SK-N-SH treated with all-trans-retinoic acid at 6 μM for 48 hours (cell line): ENCODE results near the gene EN1.

ENCODE experiments used
- PATZ1 ChIP-seq: fragments of 250-450 bp; sonication (Bioruptor Pico); IDR thresholded peaks from 2 replicates; pipeline ENCODE4 v1.8.0; 2020; ENCODE audit warnings: mild to moderate bottlenecking, moderate library complexity, borderline replicate concordance
- TCF4 ChIP-seq: fragments of 250-450 bp; sonication (Bioruptor Pico); IDR thresholded peaks from 2 replicates; pipeline ENCODE4 v1.8.0; 2021; ENCODE audit warnings: mild to moderate bottlenecking, moderate library complexity, borderline replicate concordance
- ZNF8 ChIP-seq: fragments of 450-650 bp; formaldehyde crosslinking; IDR thresholded peaks from 2 replicates; pipeline ENCODE4 v1.5.0; 2020; ENCODE audit warnings: mild to moderate bottlenecking, moderate library complexity

- no peak for TF ChIP-seq TCF4 (CRISPR knock-in tag)
- no peak for TF ChIP-seq PATZ1 (CRISPR knock-in tag)
- no peak for TF ChIP-seq ZNF8
Measured at GRCh38 chr2:118817469-118817868, 30.0 kb downstream of the EN1 start.
